Measurements from ENCODE around the gene TMTC1. TPM values are rescaled to one million over a fixed set of nuclear protein-coding genes. Genes with fewer than 3 reads are reported as not detected.

TMTC1 gene
- total and polyA plus RNA-seq, 2 experiments from 2014 or later = 4.8 to 24.3 TPM

- Mint-ChIP-seq H3K36me3 (ENCODE audit: low read depth) (peaks cover 32% of the 10 kb centered on the region), H3K27ac (no peak overlapping the region)
- no peak overlapping the region for H3K4me2 ChIP-seq
These were observed 46.6 kb upstream of the TMTC1 start for GRCh38 chr12:29830391-29830790.

GRCh38 chr12:29818916-29819623 lies 35.3 kb upstream of the TMTC1 start:
- no peaks in the 10 kb centered on the region for H3K36me3 ChIP-seq (ENCODE audit: insufficient read depth)
- no peaks in the 10 kb centered on the region for H3F3A ChIP-seq (replicated peaks; ENCODE audit: low read depth)
- no peaks in the 10 kb centered on the region for H3K27me3 ChIP-seq (ENCODE audit: insufficient read depth)
- H3K79me2 ChIP-seq (replicated peaks; ENCODE audit: insufficient read depth) = no peaks in the 10 kb centered on the region
- H3K4me3 Mint-ChIP-seq = no peak overlapping the region
- H3K27ac ChIP-seq (ENCODE audit: low read depth) = no peak overlapping the region
- no peaks in the 10 kb centered on the region for H3K4me1 ChIP-seq (ENCODE audit: insufficient read depth)
- DNase-seq (ENCODE audit: low spot score) (no peak), ATAC-seq (no peak)
- no peaks in the 10 kb centered on the region for H3K4me1 Mint-ChIP-seq
- peaks cover 9% of the 10 kb centered on the region for H3K9me2 ChIP-seq (ENCODE audit: insufficient read depth)
- H3K4me3 ChIP-seq = no peak overlapping the region
- no peak overlapping the region for H3K27ac Mint-ChIP-seq
- H3K27me3 Mint-ChIP-seq (ENCODE audit: insufficient read depth, low read depth, poor library complexity) = no peaks in the 10 kb centered on the region
- no peak overlapping the region for H2AFZ ChIP-seq
- no peak overlapping the region for H3K4me2 ChIP-seq
- no peaks in the 10 kb centered on the region; the same call in 1 of the 3 replicates for H3K9me3 Mint-ChIP-seq
- no peaks in the 10 kb centered on the region; the same call in 2 of the 3 replicates for H3K36me3 Mint-ChIP-seq (ENCODE audit: low read depth)
- no peaks in the 10 kb centered on the region for H4K20me1 ChIP-seq (replicated peaks; ENCODE audit: insufficient read depth)
- no peak for TF ChIP-seq CREB1 (CRISPR knock-in tag; IDR thresholded peaks at IDR 0.05; ENCODE audit: low read depth)
- no peak for TF ChIP-seq ETS1 (IDR thresholded peaks at IDR 0.05)
- no peak for TF ChIP-seq EZH2phosphoT487 (IDR thresholded peaks at IDR 0.05; ENCODE audit: unreplicated experiment)
- no peak for TF ChIP-seq NANOG (IDR thresholded peaks at IDR 0.05; ENCODE audit: borderline replicate concordance)
- TF ChIP-seq REST (IDR thresholded peaks at IDR 0.05; ENCODE audit: unreplicated experiment) = no peak
- TF ChIP-seq JUNB (IDR thresholded peaks at IDR 0.05; ENCODE audit: unreplicated experiment) = no peak

More at GRCh38 chr12:29830391-29830790, 46.6 kb upstream of the TMTC1 start:
- no peak for DNase-seq (ENCODE audit: low spot score)
- Mint-ChIP-seq H3K27me3 (ENCODE audit: insufficient read depth, low read depth, poor library complexity) (no peaks in the 10 kb centered on the region), H3K9me3 (peaks cover 54% of the 10 kb centered on the region), H3K4me3 (no peak overlapping the region), H3K4me1 (no peaks in the 10 kb centered on the region)
- H3K4me3 ChIP-seq = no peak overlapping the region
- no peak for ATAC-seq
- H3K36me3 ChIP-seq (ENCODE audit: insufficient read depth) = peaks cover 10% of the 10 kb centered on the region; the same call in 1 of the 2 replicates
- no peak overlapping the region for H3K27ac ChIP-seq (ENCODE audit: low read depth)
- no peaks in the 10 kb centered on the region for H3K27me3 ChIP-seq (ENCODE audit: insufficient read depth)
- TF ChIP-seq ZNF114 (CRISPR knock-in tag; IDR thresholded peaks at IDR 0.05) (no peak), ETS1 (IDR thresholded peaks at IDR 0.05) (no peak)
- H3K4me1 ChIP-seq (ENCODE audit: insufficient read depth) = no peaks in the 10 kb centered on the region
- H3K9me2 ChIP-seq (ENCODE audit: insufficient read depth) = 0 out of 2 replicates have a peak, but pooled peaks cover 16% of the 10 kb centered on the region
- no peaks in the 10 kb centered on the region for H3K79me2 ChIP-seq (replicated peaks; ENCODE audit: insufficient read depth)
- H2AFZ ChIP-seq = no peak overlapping the region
- H4K20me1 ChIP-seq (replicated peaks; ENCODE audit: insufficient read depth) = no peaks in the 10 kb centered on the region
- H3F3A ChIP-seq (replicated peaks; ENCODE audit: low read depth) = no peaks in the 10 kb centered on the region
